Subcutaneous abdominal adipose tissue (tissue), 5 donors: ENCODE data around the gene PLA2R1.

Experiments
- H3K27ac ChIP-seq: one replicate; pipeline ENCODE4 v1.7.0; 2013; ENCODE audit warnings: low read depth, mild to moderate bottlenecking, inconsistent platforms, low read length, moderate library complexity
- H3K27me3 ChIP-seq, 5 donors: one replicate each; pipeline ENCODE4 v1.7.0; 2013; ENCODE audit warnings: low read length in 5 of 5, inconsistent platforms in 1 of 5; ENCODE audit not compliant: control insufficient read depth in 5 of 5, insufficient read depth in 4 of 5
- H3K36me3 ChIP-seq, 5 donors: one replicate each; pipeline ENCODE4 v1.7.0; 2013; ENCODE audit warnings: low read length in 5 of 5; ENCODE audit not compliant: control insufficient read depth in 5 of 5, insufficient read depth in 5 of 5
- H3K4me1 ChIP-seq, 5 donors: one replicate each; pipeline ENCODE4 v1.7.0; 2013; ENCODE audit warnings: low read length in 5 of 5, mild to moderate bottlenecking in 3 of 5, moderate library complexity in 1 of 5; ENCODE audit not compliant: control insufficient read depth in 5 of 5, insufficient read depth in 5 of 5
- H3K4me3 ChIP-seq, 5 donors: one replicate each; pipeline ENCODE4 v1.7.0; 2013; ENCODE audit warnings: low read length in 5 of 5, low read depth in 1 of 5
- H3K9ac ChIP-seq, 5 donors: one replicate each; pipeline ENCODE4 v1.7.0; 2013; ENCODE audit warnings: low read length in 5 of 5, mild to moderate bottlenecking in 4 of 5, moderate library complexity in 3 of 5
- H3K9me3 ChIP-seq, 5 donors: one replicate each; pipeline ENCODE4 v1.7.0; 2013; ENCODE audit warnings: low read length in 5 of 5; ENCODE audit not compliant: control insufficient read depth in 5 of 5
- donor health status: healthy.
- donor health status: healthy.
- donor health status: healthy.
- donor health status: healthy.
- donor health status: healthy.

PLA2R1 gene

DNA sequence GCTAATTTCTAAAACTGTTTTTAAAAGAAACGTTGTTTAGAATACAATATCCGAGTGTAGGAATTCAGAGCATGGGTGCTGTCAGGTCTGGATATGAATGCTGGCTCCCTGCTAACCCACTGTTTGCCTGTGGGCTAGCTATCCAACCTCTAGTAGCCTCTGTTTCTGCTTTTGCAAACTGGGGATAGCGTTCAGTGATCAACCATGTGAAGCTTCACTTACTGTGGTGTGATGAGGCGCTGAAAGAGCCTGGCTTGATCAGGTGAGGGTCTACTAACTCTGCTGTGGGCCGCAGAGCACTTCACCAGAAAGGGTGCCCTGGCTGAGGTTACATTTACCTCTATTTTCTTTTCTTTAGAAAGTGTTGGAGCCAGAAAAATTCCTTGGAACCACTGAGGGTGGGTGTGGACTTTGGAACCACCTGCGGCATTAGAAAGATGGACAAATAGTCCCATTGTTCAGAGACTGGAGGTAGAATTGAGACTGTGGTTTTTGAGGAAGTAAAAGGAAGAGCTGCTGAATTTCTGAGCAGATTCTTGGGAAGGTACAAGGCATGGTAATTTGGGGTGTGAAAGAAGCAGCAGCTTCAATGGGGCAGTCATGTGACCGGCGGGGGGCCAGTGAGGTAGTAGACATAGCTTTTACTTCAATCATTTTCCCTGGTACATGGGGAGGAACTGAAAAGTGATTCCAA, 168.1 kb downstream of the PLA2R1 start:
- Histone ChIP-seq H3K27me3 (no peaks in the 10 kb centered on the region), H3K9me3 (no peaks in the 10 kb centered on the region), H3K9ac (no peak overlapping the region), H3K36me3 (no peaks in the 10 kb centered on the region), H3K27ac (no peak overlapping the region), H3K4me3 (no peak overlapping the region), H3K4me1 (peaks cover 0 to 6% (median 3%) of the 10 kb centered on the region in 5 donors)

DNA sequence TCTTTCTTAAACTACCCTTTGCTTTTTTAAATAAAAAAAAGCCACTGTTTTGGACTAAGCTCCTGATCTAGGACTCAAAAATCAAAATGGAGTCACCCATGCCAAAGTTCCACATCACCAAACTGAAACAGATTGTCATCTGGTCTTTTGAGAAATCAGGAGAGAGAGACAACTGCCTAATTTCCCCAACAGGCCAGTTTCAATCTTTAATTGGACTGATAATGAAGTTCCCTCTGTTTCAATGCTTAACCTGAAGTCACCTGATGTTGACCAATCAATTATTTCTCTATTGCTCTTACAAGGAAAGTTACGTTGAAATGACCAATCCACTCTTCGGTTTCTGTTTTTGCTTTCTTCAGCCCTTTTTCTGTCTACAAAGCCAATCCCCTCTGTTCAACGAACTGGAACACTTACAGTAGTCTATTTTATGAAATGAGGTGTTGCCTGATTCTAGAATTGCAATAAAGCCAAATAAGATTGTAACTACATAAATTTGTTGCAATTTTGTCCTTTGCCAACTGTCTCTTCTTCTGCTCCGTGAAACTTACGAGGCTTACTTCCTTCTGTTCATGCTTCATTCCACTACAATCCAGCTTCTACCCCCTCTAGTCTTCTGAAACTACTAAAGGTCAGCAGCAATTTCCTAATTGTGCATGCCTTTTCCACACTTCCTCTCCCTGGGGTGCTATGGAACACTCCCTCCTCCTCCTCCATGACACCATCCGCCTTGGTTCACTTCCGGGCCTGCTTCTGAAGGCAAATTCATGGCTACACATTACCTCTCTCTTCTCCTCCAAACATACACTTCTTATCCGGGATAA, 169.2 kb downstream of the PLA2R1 start:
- H3K27ac ChIP-seq: no peak overlapping the region
- no peak overlapping the region for H3K9ac ChIP-seq

DNA sequence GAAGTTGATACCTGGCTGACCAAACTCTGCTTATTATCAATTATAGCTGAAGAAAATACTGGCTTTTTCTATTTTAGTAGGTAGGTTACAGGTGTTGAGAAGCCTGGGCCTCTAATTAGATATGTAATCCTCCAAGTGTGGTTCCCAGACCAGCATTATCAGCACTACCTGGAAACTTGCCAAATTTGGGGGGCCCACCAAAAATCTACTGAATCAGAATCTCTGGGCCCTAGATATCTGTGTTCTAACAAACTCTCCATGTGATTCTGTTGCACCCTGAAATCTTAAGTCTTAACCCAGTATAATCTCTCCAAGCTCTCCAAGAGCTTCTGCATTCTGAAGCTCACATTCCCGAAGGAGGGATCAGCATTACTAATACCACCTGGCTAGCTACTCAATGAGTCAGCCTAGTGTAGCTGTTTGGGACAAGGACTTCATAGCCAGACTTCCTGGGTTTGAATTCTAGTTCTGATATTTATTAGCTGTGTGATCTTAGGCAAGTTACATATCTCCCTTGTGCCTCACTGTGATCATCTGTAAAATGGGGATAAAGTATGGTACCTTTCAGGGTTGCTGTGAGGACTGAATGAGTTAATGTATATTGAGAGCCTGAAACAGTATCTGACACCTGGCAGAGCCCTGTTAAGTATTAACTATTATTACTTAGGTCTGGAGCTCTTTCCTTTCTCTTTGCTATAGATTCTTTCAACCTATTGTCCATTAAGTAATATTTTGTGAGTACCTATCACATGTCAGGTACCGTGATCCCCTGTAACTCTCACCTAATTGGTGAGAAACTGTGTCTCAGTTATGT, 170.3 kb downstream of the PLA2R1 start:
- H3K27ac ChIP-seq: no peak overlapping the region
- no peaks in the 10 kb centered on the region for H3K27me3 ChIP-seq
- H3K9ac ChIP-seq: no peak overlapping the region
- no peaks in the 10 kb centered on the region for H3K36me3 ChIP-seq
- H3K4me1 ChIP-seq: peaks cover 0 to 6% (median 3%) of the 10 kb centered on the region in 5 donors
- H3K9me3 ChIP-seq: no peaks in the 10 kb centered on the region
- no peak overlapping the region for H3K4me3 ChIP-seq

More for the DNA sequence above, 169.2 kb downstream of the PLA2R1 start:
- no peaks in the 10 kb centered on the region for H3K27me3 ChIP-seq
- H3K9me3 ChIP-seq: no peaks in the 10 kb centered on the region
- H3K4me1 ChIP-seq: peaks cover 0 to 6% (median 3%) of the 10 kb centered on the region in 5 donors
- H3K4me3 ChIP-seq: peak overlapping the region in 2 of 5 donors; percentile 7 to 42
- H3K36me3 ChIP-seq: no peaks in the 10 kb centered on the region

DNA sequence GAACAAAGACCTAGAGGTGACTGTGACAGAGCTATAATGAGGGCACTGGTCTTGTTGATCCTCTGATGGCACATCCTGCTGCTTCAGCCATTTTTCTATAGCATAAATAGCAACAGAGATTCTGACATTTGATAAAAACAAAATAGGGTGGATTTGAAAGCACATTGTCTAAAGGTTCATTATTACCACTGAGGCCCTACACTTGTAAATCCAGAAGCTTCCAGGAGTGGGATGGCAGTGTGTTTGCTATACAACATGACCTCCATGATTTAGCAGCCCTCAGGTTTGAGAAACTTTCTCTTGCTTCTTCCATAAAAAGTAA, 171.2 kb downstream of the PLA2R1 start:
- H3K9ac ChIP-seq: no peak overlapping the region
- H3K27me3 ChIP-seq: no peaks in the 10 kb centered on the region
- peaks cover 0 to 6% (median 3%) of the 10 kb centered on the region in 5 donors for H3K4me1 ChIP-seq
- H3K27ac ChIP-seq: no peak overlapping the region
- no peaks in the 10 kb centered on the region for H3K9me3 ChIP-seq
- H3K36me3 ChIP-seq: no peaks in the 10 kb centered on the region
- H3K4me3 ChIP-seq: no peak overlapping the region

DNA sequence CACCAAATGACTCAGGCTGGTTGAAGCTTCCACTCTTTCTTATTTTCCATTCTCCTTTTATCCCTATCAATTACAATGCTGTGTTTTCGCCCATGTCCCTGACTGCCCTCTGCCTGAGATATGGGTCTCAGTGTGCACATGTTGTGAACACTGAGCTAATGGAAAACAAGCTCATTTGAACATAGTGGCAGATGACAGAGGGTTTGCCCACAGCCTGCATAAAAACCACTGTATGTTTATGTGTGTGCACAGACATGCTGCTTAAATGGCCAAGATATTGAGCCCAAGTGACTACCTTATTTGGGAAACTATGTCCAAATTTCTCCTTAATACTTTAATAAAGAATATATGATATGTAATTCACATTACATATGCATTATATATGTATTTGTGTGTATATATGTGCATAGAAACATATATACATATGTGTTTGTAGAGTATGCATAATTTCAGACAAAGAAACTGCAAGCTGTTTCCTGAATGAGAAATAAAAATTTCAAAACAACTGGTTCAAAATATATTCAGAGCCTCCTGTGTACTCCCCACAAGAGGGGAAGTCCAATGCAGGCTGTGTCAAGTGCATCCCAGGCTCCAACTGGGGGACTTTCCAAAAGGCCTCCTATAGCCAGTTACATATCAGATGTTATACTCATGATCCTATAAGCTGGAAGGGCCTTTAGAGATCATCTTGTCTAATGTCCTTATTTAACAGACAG, 171.7 kb downstream of the PLA2R1 start:
- Histone ChIP-seq H3K4me3 (no peak overlapping the region), H3K9ac (no peak overlapping the region), H3K36me3 (no peaks in the 10 kb centered on the region), H3K4me1 (peaks cover 0 to 6% (median 3%) of the 10 kb centered on the region in 5 donors), H3K9me3 (no peaks in the 10 kb centered on the region), H3K27me3 (no peaks in the 10 kb centered on the region), H3K27ac (no peak overlapping the region)

DNA sequence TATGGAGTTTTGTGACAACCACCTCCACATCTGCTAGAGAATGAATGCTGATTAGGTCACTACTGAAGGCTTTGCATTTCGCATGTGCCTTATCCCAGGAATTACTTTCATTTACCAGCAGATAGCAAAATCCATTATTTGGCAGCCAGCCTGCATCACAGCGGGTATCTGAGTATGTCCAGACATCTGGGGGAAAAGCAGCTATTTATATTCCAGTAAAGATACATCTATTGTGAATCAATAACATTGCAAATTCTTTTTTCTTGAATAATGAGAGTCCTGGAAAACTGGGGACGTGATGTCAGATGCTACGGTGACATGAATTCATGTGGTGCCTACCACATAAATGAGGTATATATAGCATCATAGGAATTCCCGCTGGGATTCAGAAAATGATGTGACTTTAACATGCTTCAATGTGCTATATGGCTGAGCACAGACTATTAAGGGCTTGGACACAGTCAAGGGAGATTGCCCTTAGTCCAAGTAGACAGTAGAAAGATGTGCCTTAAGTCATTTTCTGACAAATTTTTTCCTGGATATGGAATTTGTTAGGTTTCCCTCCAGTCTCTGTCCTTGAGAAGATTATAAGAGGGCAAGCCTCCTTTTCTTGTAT, 180.2 kb downstream of the PLA2R1 start:
- H3K4me3 ChIP-seq: no peak overlapping the region
- H3K27me3 ChIP-seq: no peaks in the 10 kb centered on the region
- no peaks in the 10 kb centered on the region for H3K4me1 ChIP-seq
- no peaks in the 10 kb centered on the region for H3K9me3 ChIP-seq
- H3K9ac ChIP-seq: no peak overlapping the region
- H3K27ac ChIP-seq: no peak overlapping the region
- no peaks in the 10 kb centered on the region for H3K36me3 ChIP-seq
